Trophoblast cell (in vitro differentiated cells and primary cell): ENCODE results near the gene TCF25.

ENCODE experiments used
- DNase-seq, 2 donors: peaks; one replicate each; pipeline ENCODE4 v3.0.0-alpha.2; 2016
- H2AFZ ChIP-seq: 2 replicates; pipeline ENCODE4 v1.6.1; 2013; ENCODE audit warnings: low read length, moderate library complexity, mild to moderate bottlenecking; ENCODE audit not compliant: insufficient read depth, poor library complexity
- H2AK5ac ChIP-seq: 2 replicates; pipeline ENCODE4 v1.6.1; 2013; ENCODE audit warnings: mild to moderate bottlenecking, low read length
- H2BK120ac ChIP-seq: 2 replicates; pipeline ENCODE4 v1.6.1; 2013; ENCODE audit warnings: low read length, mild to moderate bottlenecking, moderate library complexity; ENCODE audit not compliant: insufficient read depth, poor library complexity
- H2BK12ac ChIP-seq: 2 replicates; pipeline ENCODE4 v1.6.1; 2013; ENCODE audit warnings: mild to moderate bottlenecking, low read length, moderate library complexity
- H2BK5ac ChIP-seq: 2 replicates; pipeline ENCODE4 v1.6.1; 2013; ENCODE audit warnings: low read length, low read depth, moderate library complexity, mild to moderate bottlenecking; ENCODE audit not compliant: poor library complexity
- H3K14ac ChIP-seq: 2 replicates; pipeline ENCODE4 v1.6.1; 2013; ENCODE audit warnings: mild to moderate bottlenecking, low read length
- H3K18ac ChIP-seq: 2 replicates; pipeline ENCODE4 v1.6.1; 2013; ENCODE audit warnings: mild to moderate bottlenecking, low read length
- H3K23ac ChIP-seq: 2 replicates; pipeline ENCODE4 v1.6.1; 2013; ENCODE audit warnings: low read length
- H3K27ac ChIP-seq: 2 replicates; pipeline ENCODE4 v1.5.1; 2013; ENCODE audit warnings: low read depth, mild to moderate bottlenecking, inconsistent platforms, low read length, moderate library complexity
- H3K27me3 ChIP-seq: 2 replicates; pipeline ENCODE4 v1.6.1; 2013; ENCODE audit warnings: inconsistent platforms, mild to moderate bottlenecking, low read length, moderate library complexity; ENCODE audit not compliant: insufficient read depth
- H3K36me3 ChIP-seq, 2 experiments: 1 replicate in 1 of 2; 2 replicates in 1 of 2; pipeline ENCODE4 v1.6.1; 2013; ENCODE audit warnings: low read length in 2 of 2, mild to moderate bottlenecking in 2 of 2, moderate library complexity in 1 of 2; ENCODE audit not compliant: insufficient read depth in 2 of 2, control insufficient read depth in 1 of 2
- H3K4ac ChIP-seq: 2 replicates; pipeline ENCODE4 v1.6.1; 2013; ENCODE audit warnings: low read depth, mild to moderate bottlenecking, low read length, moderate library complexity
- H3K4me1 ChIP-seq, 2 experiments: 1 replicate in 1 of 2; 2 replicates in 1 of 2; pipeline ENCODE4 v1.6.1; 2013; ENCODE audit warnings: low read length in 2 of 2, mild to moderate bottlenecking in 2 of 2, moderate library complexity in 1 of 2; ENCODE audit not compliant: insufficient read depth in 2 of 2, control insufficient read depth in 1 of 2
- H3K4me2 ChIP-seq: 2 replicates; pipeline ENCODE4 v1.6.1; 2013; ENCODE audit warnings: inconsistent platforms, mild to moderate bottlenecking, low read length, moderate library complexity
- H3K4me3 ChIP-seq: 2 replicates; pipeline ENCODE4 v1.5.1; 2013; ENCODE audit warnings: mild to moderate bottlenecking, low read depth, low read length, inconsistent platforms
- H3K79me1 ChIP-seq: one replicate; pipeline ENCODE4 v1.6.1; 2013; ENCODE audit warnings: low read length
- H3K79me2 ChIP-seq: 2 replicates; pipeline ENCODE4 v1.6.1; 2013; ENCODE audit warnings: low read length, mild to moderate bottlenecking; ENCODE audit not compliant: control insufficient read depth, insufficient read depth, poor library complexity
- H3K9ac ChIP-seq: 2 replicates; pipeline ENCODE4 v1.6.1; 2013; ENCODE audit warnings: mild to moderate bottlenecking, low read length
- H3K9me3 ChIP-seq: 2 replicates; pipeline ENCODE4 v1.6.1; 2013; ENCODE audit warnings: low read depth, mild to moderate bottlenecking, control low read depth, inconsistent platforms, low read length; ENCODE audit not compliant: insufficient read depth
- H4K12ac ChIP-seq: 2 replicates; pipeline ENCODE4 v1.6.1; 2013; ENCODE audit warnings: low read depth, mild to moderate bottlenecking, low read length, moderate library complexity
- H4K8ac ChIP-seq: 2 replicates; pipeline ENCODE4 v1.6.1; 2013; ENCODE audit warnings: low read depth, mild to moderate bottlenecking, low read length, moderate library complexity
- H4K91ac ChIP-seq: one replicate; pipeline ENCODE4 v1.6.1; 2013; ENCODE audit warnings: low read depth, mild to moderate bottlenecking, low read length, moderate library complexity
- WGBS: extraction: QIAGEN DNeasy Blood & Tissue Kit; methylation state at CpG from one replicate; pipeline ENCODE4 v1.1.7; 2013; ENCODE audit warnings: missing lambda C conversion rate; ENCODE audit not compliant: insufficient read length, insufficient coverage; ENCODE audit errors: extremely low coverage; 5-methylcytosine and 5-hydroxymethylcytosine counted together

TCF25 gene

GRCh38 chr16:89845417-89845816 lies 28.0 kb upstream of the TCF25 start:
- peaks cover 3% of the 10 kb centered on the region for H3K79me1 ChIP-seq
- H2AK5ac ChIP-seq, result no peak overlapping the region
- no peak overlapping the region for H4K8ac ChIP-seq
- no peak overlapping the region for H3K4me3 ChIP-seq
- no peak overlapping the region for H2BK5ac ChIP-seq
- no peak for DNase-seq
- H3K79me2 ChIP-seq, result peaks cover 2% of the 10 kb centered on the region
- H3K23ac ChIP-seq, result no peak overlapping the region
- no peak overlapping the region for H4K91ac ChIP-seq
- no peaks in the 10 kb centered on the region for H3K27me3 ChIP-seq
- no peak overlapping the region for H3K4ac ChIP-seq
- no peak overlapping the region for H3K4me2 ChIP-seq
- no peak overlapping the region for H3K14ac ChIP-seq
- no peak overlapping the region for H3K9ac ChIP-seq
- H2BK120ac ChIP-seq, result no peak overlapping the region
- no CpG with 5 or more reads among the region's 13 CpGs for WGBS
- H2AFZ ChIP-seq, result no peak overlapping the region
- H3K36me3 ChIP-seq, result peaks cover 9 to 13% of the 10 kb centered on the region in 2 experiments
- peaks cover 4 to 6% of the 10 kb centered on the region in 2 experiments for H3K4me1 ChIP-seq
- H3K9me3 ChIP-seq, result peaks cover 2% of the 10 kb centered on the region
- no peak overlapping the region for H3K27ac ChIP-seq
- no peak overlapping the region for H4K12ac ChIP-seq
- H2BK12ac ChIP-seq, result no peak overlapping the region
- no peak overlapping the region for H3K18ac ChIP-seq

- Histone ChIP-seq H4K12ac (no peak overlapping the region), H3K18ac (no peak overlapping the region), H2BK120ac (no peak overlapping the region), H4K8ac (no peak overlapping the region), H3K36me3 (peaks cover 9 to 13% of the 10 kb centered on the region in 2 experiments), H2BK5ac (no peak overlapping the region), H3K14ac (no peak overlapping the region), H4K91ac (no peak overlapping the region), H2AFZ (no peak overlapping the region), H3K27me3 (no peaks in the 10 kb centered on the region), H3K27ac (no peak overlapping the region), H3K4me1 (peaks cover 4 to 6% of the 10 kb centered on the region in 2 experiments), H3K9ac (no peak overlapping the region), H3K4ac (no peak overlapping the region), H3K4me2 (no peak overlapping the region), H3K9me3 (peaks cover 2% of the 10 kb centered on the region), H3K79me2 (peaks cover 2% of the 10 kb centered on the region), H3K4me3 (no peak overlapping the region), H2AK5ac (no peak overlapping the region), H3K23ac (no peak overlapping the region), H2BK12ac (no peak overlapping the region), H3K79me1 (peaks cover 3% of the 10 kb centered on the region)
- no peak for DNase-seq
- no CpG with 5 or more reads among the region's 26 CpGs for WGBS
Measured at GRCh38 chr16:89847051-89847939, 26.1 kb upstream of the TCF25 start.

GRCh38 chr16:89847940-89848297 lies 25.5 kb upstream of the TCF25 start:
- Histone ChIP-seq H3K4me3 (no peak overlapping the region), H3K9ac (no peak overlapping the region), H3K79me2 (no peaks in the 10 kb centered on the region), H4K91ac (no peak overlapping the region), H3K27ac (no peak overlapping the region), H3K4me2 (no peak overlapping the region), H3K4ac (no peak overlapping the region), H2BK12ac (no peak overlapping the region), H3K79me1 (peaks cover 1% of the 10 kb centered on the region), H3K4me1 (peaks cover 0 to 1% of the 10 kb centered on the region in 2 experiments), H2AK5ac (no peak overlapping the region), H2BK5ac (no peak overlapping the region), H3K36me3 (peaks cover 9 to 13% of the 10 kb centered on the region in 2 experiments), H3K23ac (no peak overlapping the region), H3K14ac (no peak overlapping the region), H3K9me3 (peaks cover 2% of the 10 kb centered on the region), H2BK120ac (no peak overlapping the region), H2AFZ (no peak overlapping the region), H4K12ac (no peak overlapping the region), H3K18ac (no peak overlapping the region), H4K8ac (no peak overlapping the region), H3K27me3 (no peaks in the 10 kb centered on the region)
- no CpG with 5 or more reads among the region's 14 CpGs for WGBS
- no peak for DNase-seq

- no peak overlapping the region for H3K9ac ChIP-seq
- H3K4me2 ChIP-seq, result no peak overlapping the region
- H3K27ac ChIP-seq, result no peak overlapping the region
- H4K12ac ChIP-seq, result no peak overlapping the region
- no peaks in the 10 kb centered on the region for H3K79me2 ChIP-seq
- no peak for DNase-seq
- no peak overlapping the region for H2BK120ac ChIP-seq
- no peak overlapping the region for H3K14ac ChIP-seq
- no peak overlapping the region for H4K8ac ChIP-seq
- no peak overlapping the region for H2BK5ac ChIP-seq
- H3K9me3 ChIP-seq, result peaks cover 2% of the 10 kb centered on the region
- no peaks in the 10 kb centered on the region for H3K79me1 ChIP-seq
- no CpG with 5 or more reads among the region's 11 CpGs for WGBS
- H2BK12ac ChIP-seq, result no peak overlapping the region
- H2AFZ ChIP-seq, result no peak overlapping the region
- peaks cover 13 to 21% of the 10 kb centered on the region in 2 experiments for H3K36me3 ChIP-seq
- no peaks in the 10 kb centered on the region for H3K4me1 ChIP-seq
- H3K4me3 ChIP-seq, result no peak overlapping the region
- no peak overlapping the region for H4K91ac ChIP-seq
- H2AK5ac ChIP-seq, result no peak overlapping the region
- H3K18ac ChIP-seq, result no peak overlapping the region
- no peaks in the 10 kb centered on the region for H3K27me3 ChIP-seq
- no peak overlapping the region for H3K23ac ChIP-seq
- H3K4ac ChIP-seq, result no peak overlapping the region
Measured at GRCh38 chr16:89848974-89849373, 24.4 kb upstream of the TCF25 start.
